ENCODE data around the gene MRPL14. TPM values are rescaled to one million over a fixed set of nuclear protein-coding genes. Genes with fewer than 3 reads are reported as not detected.
A peak's percentile ranks its signal among the peaks of the same experiment; 100 is the strongest.

The MRPL14 gene
- total and polyA plus RNA-seq, 9 of the 15 experiments (the other 6 are each of a cell fraction or from before 2014, with no cell fraction given), result 126 to 424 (median 165) TPM

DNA sequence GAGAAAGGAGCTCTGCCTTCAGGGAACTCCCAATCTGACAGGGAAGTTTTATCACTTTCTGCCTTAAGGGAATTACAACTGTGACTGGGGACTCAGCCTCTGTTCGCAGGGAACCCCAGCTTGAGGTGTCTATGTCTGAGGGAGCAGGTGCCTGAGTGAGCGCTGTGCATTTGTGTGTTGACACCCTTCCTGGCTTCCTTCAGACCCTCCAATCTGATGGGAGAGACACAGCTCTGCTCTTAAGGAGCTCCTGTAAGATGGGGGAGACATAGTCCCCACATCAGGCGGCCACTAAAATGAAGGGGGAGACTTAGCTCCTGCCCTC is 62.3 kb downstream of the MRPL14 start (continued):
- no peak for TF ChIP-seq ZNF518B (CRISPR knock-in tag; IDR thresholded peaks at IDR 0.05)
- TF ChIP-seq ESRRA (IDR thresholded peaks at IDR 0.05; ENCODE audit: borderline replicate concordance, low read depth), result no peak
- TF ChIP-seq E2F3 (CRISPR knock-in tag; IDR thresholded peaks at IDR 0.05), result 0 out of 2 replicates have a peak, but pooled peaks have one; percentile 1
- no peak for TF ChIP-seq ZNF780A (CRISPR knock-in tag; IDR thresholded peaks at IDR 0.05)
- no peak for TF ChIP-seq RBBP5 (IDR thresholded peaks at IDR 0.05; ENCODE audit: borderline replicate concordance, insufficient read depth, low read length, poor library complexity, severe bottlenecking)
- 0 out of 2 replicates have a peak, but pooled peaks have one; percentile 2 for TF ChIP-seq POLR2A (conservative IDR thresholded peaks at IDR 0.05)
- 0 out of 2 replicates have a peak, but pooled peaks have one; percentile 0 for TF ChIP-seq ZNF444 (CRISPR knock-in tag; IDR thresholded peaks at IDR 0.05)
- TF ChIP-seq ZNF445 (CRISPR knock-in tag; IDR thresholded peaks at IDR 0.05; ENCODE audit: low read depth), result no peak
- no peak for TF ChIP-seq NUFIP1 (IDR thresholded peaks at IDR 0.05; ENCODE audit: partially characterized antibody)
- TF ChIP-seq OTX1 (CRISPR knock-in tag; IDR thresholded peaks at IDR 0.05), result 0 out of 2 replicates have a peak, but pooled peaks have one; percentile 31
- TF ChIP-seq MBD1 (CRISPR knock-in tag; IDR thresholded peaks at IDR 0.05), result no peak
- TF ChIP-seq ETS2 (tag; IDR thresholded peaks at IDR 0.05; ENCODE audit: borderline replicate concordance, poor library complexity, severe bottlenecking), result no peak
- no peak; the same call in 1 of the 2 replicates for TF ChIP-seq ZBTB26 (CRISPR knock-in tag; IDR thresholded peaks at IDR 0.05)
- TF ChIP-seq ZNF12 (CRISPR knock-in tag; IDR thresholded peaks at IDR 0.05), result 0 out of 2 replicates have a peak, but pooled peaks have one; percentile 27
- TF ChIP-seq KLF16 (IDR thresholded peaks at IDR 0.05), result no peak
- TF ChIP-seq ZFP30 (CRISPR knock-in tag; IDR thresholded peaks at IDR 0.05; ENCODE audit: borderline replicate concordance), result no peak
- 0 out of 2 replicates have a peak, but pooled peaks have one; percentile 5 for TF ChIP-seq DEAF1 (CRISPR knock-in tag; IDR thresholded peaks at IDR 0.05)
- no peak for TF ChIP-seq E2F6 (IDR thresholded peaks at IDR 0.05; ENCODE audit: borderline replicate concordance in 1 of 2, extremely low read depth in 1 of 2, insufficient read depth in 1 of 2, insufficient read length in 1 of 2, low read depth in 1 of 2, low read length in 1 of 2, poor library complexity in 1 of 2, severe bottlenecking in 1 of 2)
- TF ChIP-seq POLR3A (IDR thresholded peaks at IDR 0.05; ENCODE audit: borderline replicate concordance, extremely low read depth, insufficient read depth, insufficient read length), result no peak

All from K562 (cell line).